ENCODE measurements around the gene ABCG5. TPM values are rescaled to one million over a fixed set of nuclear protein-coding genes. Genes with fewer than 3 reads are reported as not detected.

The ABCG5 gene
- total and polyA plus RNA-seq, 2 experiments from 2014 or later: 5.4 TPM

DNA sequence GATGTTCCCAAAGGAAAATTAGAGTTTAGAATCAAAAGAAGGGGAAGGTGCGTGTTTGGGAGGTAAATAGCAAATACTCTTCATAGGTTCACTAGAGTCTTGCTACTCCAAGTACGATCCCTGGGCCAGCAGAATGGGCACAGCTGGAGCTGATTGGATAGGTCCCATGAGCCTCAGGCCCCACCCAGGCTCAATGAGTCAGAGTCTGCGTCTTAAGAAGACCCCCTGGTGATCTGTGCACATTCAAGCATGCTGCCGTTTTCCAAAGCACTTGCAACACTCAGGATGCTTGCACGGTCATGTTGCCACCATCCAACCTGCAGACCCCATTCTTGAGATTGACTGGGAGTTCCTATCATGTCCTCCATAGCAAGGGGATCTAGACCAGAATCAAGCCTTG lies 40.6 kb upstream of the ABCG5 start:
- H3K36me3 ChIP-seq (replicated peaks; ENCODE audit: insufficient read depth, low read depth): no peaks in the 10 kb centered on the region
- H3K79me2 ChIP-seq: no peaks in the 10 kb centered on the region
- H3K9me2 ChIP-seq (replicated peaks; ENCODE audit: insufficient read depth): no peaks in the 10 kb centered on the region
- DNase-seq (ENCODE audit: low spot score): no peak
- no peak overlapping the region for H3K27ac ChIP-seq
- no peak overlapping the region for H3K4me2 ChIP-seq
- H4K20me1 ChIP-seq (ENCODE audit: insufficient read depth, poor library complexity, severe bottlenecking): no peaks in the 10 kb centered on the region
- peaks cover 10% of the 10 kb centered on the region for H3K4me1 ChIP-seq (ENCODE audit: insufficient read depth)
- 82% methylated on average over 5 of the region's 5 CpGs for WGBS (ENCODE audit: low lambda C conversion rate, missing lambda C conversion rate)
- H3K27me3 ChIP-seq: no peaks in the 10 kb centered on the region
- no peaks in the 10 kb centered on the region for H3K9me3 ChIP-seq (ENCODE audit: low read depth)
- no peak for TF ChIP-seq EZH2phosphoT487 (IDR thresholded peaks at IDR 0.05; ENCODE audit: low read depth, severe bottlenecking, unreplicated experiment)
- TF ChIP-seq EZH2 (IDR thresholded peaks at IDR 0.05; ENCODE audit: borderline replicate concordance): no peak
- TF ChIP-seq, protein P1, sequence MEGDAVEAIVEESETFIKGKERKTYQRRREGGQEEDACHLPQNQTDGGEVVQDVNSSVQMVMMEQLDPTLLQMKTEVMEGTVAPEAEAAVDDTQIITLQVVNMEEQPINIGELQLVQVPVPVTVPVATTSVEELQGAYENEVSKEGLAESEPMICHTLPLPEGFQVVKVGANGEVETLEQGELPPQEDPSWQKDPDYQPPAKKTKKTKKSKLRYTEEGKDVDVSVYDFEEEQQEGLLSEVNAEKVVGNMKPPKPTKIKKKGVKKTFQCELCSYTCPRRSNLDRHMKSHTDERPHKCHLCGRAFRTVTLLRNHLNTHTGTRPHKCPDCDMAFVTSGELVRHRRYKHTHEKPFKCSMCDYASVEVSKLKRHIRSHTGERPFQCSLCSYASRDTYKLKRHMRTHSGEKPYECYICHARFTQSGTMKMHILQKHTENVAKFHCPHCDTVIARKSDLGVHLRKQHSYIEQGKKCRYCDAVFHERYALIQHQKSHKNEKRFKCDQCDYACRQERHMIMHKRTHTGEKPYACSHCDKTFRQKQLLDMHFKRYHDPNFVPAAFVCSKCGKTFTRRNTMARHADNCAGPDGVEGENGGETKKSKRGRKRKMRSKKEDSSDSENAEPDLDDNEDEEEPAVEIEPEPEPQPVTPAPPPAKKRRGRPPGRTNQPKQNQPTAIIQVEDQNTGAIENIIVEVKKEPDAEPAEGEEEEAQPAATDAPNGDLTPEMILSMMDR (IDR thresholded peaks at IDR 0.05; ENCODE audit: poor library complexity): no peak
- no peak overlapping the region for H3K4me3 ChIP-seq
- H2AFZ ChIP-seq: no peak overlapping the region

DNA sequence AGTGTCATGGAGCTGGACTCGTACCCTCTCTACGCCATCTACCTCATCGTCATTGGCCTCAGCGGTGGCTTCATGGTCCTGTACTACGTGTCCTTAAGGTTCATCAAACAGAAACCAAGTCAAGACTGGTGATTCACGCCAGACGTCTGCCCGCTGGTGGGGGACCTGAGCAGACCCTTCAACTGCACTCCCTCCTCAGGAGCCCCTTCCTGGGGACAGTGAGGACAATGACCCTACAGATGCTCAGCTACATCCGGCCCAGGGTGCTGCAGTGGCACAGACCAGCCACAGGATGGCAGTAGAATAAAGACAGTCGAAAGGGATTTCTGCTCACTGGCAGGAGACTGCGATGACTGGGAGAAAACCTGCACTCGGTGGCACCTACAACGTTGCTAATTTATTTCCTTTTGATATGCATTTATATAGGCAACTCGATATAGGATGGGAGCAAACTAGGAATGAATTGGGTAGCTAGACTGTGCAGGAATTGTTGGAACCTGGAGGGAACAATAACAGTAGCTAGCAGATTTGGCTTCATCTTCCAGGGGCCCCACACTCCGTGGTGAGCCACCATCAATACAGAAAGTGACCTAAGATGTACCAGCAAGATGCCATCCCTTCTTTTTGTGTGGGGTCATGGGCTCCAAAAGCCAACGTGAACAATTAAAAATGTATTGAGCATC lies 39.3 kb upstream of the ABCG5 start:
- Histone ChIP-seq H3K4me2 (no peak overlapping the region), H3K4me3 (no peak overlapping the region), H3K79me2 (no peaks in the 10 kb centered on the region), H3K36me3 (replicated peaks; ENCODE audit: insufficient read depth, low read depth) (no peaks in the 10 kb centered on the region), H3K9me2 (replicated peaks; ENCODE audit: insufficient read depth) (no peaks in the 10 kb centered on the region), H4K20me1 (ENCODE audit: insufficient read depth, poor library complexity, severe bottlenecking) (no peaks in the 10 kb centered on the region), H3K27me3 (no peaks in the 10 kb centered on the region), H3K4me1 (ENCODE audit: insufficient read depth) (peaks cover 10% of the 10 kb centered on the region), H2AFZ (no peak overlapping the region), H3K9me3 (ENCODE audit: low read depth) (no peaks in the 10 kb centered on the region), H3K27ac (no peak overlapping the region)
- peak; percentile 77 for DNase-seq (ENCODE audit: low spot score)
- TF ChIP-seq, protein P1 (IDR thresholded peaks at IDR 0.05; ENCODE audit: poor library complexity): peak; percentile 89
- no peak for TF ChIP-seq EZH2phosphoT487 (IDR thresholded peaks at IDR 0.05; ENCODE audit: low read depth, severe bottlenecking, unreplicated experiment)
- 45% methylated on average over 16 of the region's 16 CpGs for WGBS (ENCODE audit: low lambda C conversion rate, missing lambda C conversion rate)

DNA sequence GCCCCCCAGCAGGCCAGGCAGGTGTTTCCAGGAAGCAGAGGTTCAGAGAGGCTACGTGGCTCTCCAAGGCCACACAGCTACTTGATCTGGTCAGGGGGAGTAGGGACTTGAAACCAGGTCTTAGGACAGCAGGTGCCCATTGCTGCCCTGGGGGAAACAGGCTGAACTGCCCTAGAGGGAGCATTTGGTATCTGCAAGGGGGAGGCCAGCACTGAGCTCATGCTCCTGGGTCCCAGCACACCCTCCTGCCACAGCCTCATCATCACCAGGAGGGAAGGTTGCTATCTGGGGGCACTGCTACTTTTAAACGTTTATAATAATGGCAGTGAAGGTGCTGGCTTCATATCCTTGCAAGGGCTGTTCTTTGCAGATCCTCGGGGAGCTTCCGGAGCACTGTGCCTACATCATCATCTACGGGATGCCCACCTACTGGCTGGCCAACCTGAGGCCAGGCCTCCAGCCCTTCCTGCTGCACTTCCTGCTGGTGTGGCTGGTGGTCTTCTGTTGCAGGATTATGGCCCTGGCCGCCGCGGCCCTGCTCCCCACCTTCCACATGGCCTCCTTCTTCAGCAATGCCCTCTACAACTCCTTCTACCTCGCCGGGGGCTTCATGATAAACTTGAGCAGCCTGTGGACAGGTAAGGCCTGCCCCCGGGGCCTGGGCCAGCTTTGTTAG lies 36.3 kb upstream of the ABCG5 start:
- Histone ChIP-seq H4K20me1 (ENCODE audit: insufficient read depth, poor library complexity, severe bottlenecking) (no peaks in the 10 kb centered on the region), H3K9me3 (ENCODE audit: low read depth) (no peaks in the 10 kb centered on the region), H3K27me3 (peaks cover 17% of the 10 kb centered on the region), H3K4me3 (no peak overlapping the region), H3K9me2 (replicated peaks; ENCODE audit: insufficient read depth) (no peaks in the 10 kb centered on the region), H3K79me2 (no peaks in the 10 kb centered on the region), H3K4me1 (ENCODE audit: insufficient read depth) (no peaks in the 10 kb centered on the region), H2AFZ (no peak overlapping the region), H3K36me3 (replicated peaks; ENCODE audit: insufficient read depth, low read depth) (no peaks in the 10 kb centered on the region), H3K27ac (no peak overlapping the region), H3K4me2 (no peak overlapping the region)
- TF ChIP-seq, protein P1 (IDR thresholded peaks at IDR 0.05; ENCODE audit: poor library complexity): no peak
- no peak for TF ChIP-seq EZH2phosphoT487 (IDR thresholded peaks at IDR 0.05; ENCODE audit: low read depth, severe bottlenecking, unreplicated experiment)
- no peak for DNase-seq (ENCODE audit: low spot score)
- whole genome bisulfite sequencing (ENCODE audit: low lambda C conversion rate, missing lambda C conversion rate): 89% methylated on average over 11 of the region's 11 CpGs
